COLO829 (cell line): ENCODE measurements around the gene IGF1.

ENCODE experiments used
- DNase-seq: peaks from one replicate; pipeline ENCODE4 v3.0.0; 2012; ENCODE audit warnings: low spot score

IGF1 gene

GRCh38 chr12:102480406-102480805 is at the start of gene IGF1:
Gene IGF1 (minus strand): TSS chr12:102480563. CDS start chr12:102480381, 182 bp downstream.
- no peak for DNase-seq

DNA sequence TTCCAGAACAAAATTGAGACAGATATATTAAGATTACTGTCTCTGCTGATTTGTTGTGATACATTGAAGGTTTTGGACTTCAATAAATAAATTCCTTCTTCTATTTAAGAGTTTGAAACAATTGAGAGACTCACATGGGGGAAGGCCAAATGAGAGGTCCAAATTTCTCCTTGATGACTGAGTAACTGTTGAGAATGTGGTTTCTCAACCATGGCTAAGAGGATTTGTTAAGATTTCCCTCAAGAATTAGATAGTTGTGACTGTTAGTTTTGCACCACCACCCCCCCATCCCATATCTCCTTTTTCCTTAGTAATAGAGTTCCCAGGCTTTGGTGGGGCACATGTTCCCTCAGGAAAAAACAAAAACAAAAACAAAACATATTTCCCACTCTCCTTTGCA is 47.7 kb upstream of the IGF1 start:
- no peak for DNase-seq

- DNase-seq, result no peak
These were observed 46.9 kb upstream of the IGF1 start for GRCh38 chr12:102527171-102527720.

GRCh38 chr12:102526656-102527055 is 46.3 kb upstream of the IGF1 start:
- DNase-seq, result no peak

DNA sequence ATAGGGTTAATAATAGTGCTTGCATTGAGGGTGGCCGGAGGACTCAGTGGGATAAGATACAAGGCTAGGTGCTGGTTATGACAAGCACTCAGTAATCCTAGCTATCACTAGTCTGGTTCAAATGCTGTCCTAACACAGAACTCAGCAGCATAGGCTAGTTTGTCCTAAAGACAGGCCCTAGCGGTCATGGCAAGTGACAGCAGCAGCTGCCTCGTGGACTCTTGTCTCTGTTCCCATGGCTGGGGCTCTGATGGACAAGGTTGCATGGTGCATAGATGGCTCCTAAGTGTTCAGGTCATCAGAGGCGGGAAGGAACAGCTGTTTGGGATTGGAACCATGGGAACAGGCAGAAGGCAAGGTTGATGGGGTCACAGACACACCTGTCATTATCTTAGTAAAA is 42.4 kb upstream of the IGF1 start:
- no peak for DNase-seq

DNA sequence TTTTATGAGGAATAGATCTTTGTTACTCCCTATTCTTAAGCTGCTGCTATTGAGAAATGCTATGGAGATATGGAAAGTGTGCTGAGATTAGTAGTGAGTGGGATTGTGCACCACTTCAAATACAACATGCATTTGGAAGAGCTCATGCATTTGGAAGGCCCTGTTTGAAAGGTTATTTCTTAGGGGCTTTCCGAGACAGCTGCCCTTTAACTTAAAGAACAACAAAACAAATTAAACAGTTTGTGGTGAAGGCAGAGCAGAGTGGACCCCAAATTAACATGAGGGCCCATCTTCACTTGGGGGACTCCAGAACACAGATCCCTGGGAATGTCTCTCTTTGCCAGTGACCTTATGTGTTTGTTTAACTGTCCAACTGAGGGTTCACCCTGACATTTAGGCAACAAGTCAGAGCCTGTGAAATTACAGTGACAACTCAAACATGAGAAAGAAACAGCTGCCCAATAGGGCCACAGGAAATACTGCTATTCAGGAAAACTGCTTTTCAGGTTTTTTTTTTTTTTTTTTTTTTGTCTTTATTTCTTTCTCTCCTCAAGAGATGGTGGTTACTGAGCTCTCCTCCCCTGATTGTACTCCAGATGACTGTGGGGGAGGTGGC is 41.4 kb upstream of the IGF1 start:
- no peak for DNase-seq

- DNase-seq, result no peak
These were observed 38.5 kb upstream of the IGF1 start for GRCh38 chr12:102518871-102519270.

- DNase-seq, result no peak
These were observed 34.3 kb upstream of the IGF1 start for GRCh38 chr12:102514696-102515095.

- no peak for DNase-seq
These were observed 33.4 kb upstream of the IGF1 start for GRCh38 chr12:102513739-102514138.

DNA sequence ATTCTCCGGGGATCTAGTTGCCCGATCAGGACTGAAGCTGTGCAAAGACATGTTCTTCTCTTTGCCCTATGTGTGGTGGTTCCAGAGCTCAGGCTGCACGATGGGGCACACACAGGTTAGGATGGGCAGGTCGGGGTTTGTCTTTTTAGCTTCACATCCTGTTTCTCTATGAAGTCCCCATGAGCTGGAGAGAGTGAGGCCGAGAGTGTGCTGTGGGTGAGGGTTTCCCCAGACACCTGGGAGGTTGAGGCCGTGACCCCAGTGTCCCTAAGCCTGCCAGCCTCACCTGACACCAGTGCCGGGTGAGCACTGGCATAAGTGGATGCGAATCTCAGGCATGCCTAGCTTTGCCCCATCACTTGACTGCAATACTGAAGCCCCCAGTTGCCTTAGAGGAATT is 32.9 kb upstream of the IGF1 start:
- no peak for DNase-seq

DNA sequence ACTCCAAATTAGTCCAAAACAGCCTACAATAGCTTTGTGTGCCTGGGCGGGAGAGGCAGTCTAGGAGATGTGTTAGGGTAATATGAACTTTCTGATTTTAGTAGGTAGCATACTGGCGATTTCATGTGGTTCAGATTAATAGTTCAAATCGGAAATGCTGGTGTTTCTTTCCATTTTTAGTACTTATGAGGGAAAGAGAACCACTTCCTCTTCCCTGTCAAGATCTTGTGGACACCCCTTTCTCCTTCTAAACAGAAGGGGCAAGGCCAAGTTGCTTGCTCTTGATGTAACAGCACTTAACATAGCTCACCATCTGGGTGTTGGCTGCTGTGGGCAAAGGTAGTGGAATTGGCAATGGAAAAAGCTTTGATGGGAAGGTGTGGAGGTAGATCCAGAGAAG is 32.2 kb upstream of the IGF1 start:
- DNase-seq, result no peak

DNA sequence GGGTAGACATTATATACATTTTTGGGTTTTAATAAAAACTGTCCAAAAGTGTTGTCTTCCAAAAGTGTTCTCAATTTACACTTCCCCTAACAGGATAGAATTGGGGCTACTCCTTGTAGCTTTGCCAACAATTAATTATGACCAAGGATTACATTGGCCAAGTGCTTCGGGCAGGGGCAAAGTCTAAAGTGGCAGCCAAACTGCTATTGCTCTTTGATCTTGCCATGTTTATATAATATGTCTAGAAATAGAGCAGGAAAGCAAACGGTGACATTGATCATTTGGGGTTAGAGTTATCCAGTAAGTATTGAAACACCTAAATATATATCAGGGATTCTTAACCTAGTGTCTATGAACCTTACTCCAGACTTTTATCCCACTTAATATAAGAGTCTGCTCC is 31.2 kb upstream of the IGF1 start:
- DNase-seq, result no peak

- no peak for DNase-seq
These were observed 30.1 kb upstream of the IGF1 start for GRCh38 chr12:102510463-102510862.

DNA sequence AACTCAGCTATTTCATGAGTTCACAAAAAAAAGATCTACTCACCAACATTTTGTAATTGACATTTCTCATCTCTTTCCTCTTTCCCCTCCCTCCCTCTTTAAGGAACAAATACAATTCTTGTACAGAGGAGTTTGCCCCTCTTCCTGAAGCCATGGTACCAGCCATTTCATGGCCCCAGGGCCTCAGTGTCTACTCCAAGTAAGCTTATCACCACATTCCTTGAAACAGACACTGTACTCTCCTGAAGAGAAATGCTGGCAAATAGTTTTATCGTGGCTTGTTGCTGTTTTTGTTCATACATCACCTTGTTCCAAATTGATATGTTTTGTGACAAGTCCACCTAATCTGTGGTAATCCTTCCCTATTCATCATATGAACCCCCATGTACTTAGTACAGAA is 29.7 kb upstream of the IGF1 start:
- no peak for DNase-seq

DNA sequence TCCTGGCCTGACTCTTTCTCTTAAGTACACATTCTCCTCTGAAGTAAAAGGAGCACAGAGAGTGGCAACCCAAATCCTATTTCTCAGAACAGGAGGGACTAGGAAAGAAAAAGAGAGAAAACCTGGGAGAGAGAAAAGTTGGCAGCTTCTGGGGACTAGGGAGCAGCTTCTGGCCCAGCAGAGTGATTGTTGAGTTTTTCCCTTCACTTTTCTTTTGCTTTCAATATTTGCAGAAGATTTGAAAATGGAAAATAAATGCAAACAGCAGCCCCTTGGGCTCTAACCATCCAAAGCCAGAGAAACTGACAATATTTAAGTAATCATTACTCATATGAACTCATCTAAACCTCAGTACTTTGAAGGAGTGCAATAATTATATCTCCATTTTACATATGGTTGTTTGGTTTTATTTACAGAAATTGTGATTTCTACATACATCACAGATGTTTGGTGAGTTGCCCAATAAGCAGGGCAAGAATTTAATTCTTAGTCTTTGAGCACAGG is 28.8 kb upstream of the IGF1 start:
- no peak for DNase-seq

- no peak for DNase-seq
These were observed 27.7 kb upstream of the IGF1 start for GRCh38 chr12:102508052-102508451.

DNA sequence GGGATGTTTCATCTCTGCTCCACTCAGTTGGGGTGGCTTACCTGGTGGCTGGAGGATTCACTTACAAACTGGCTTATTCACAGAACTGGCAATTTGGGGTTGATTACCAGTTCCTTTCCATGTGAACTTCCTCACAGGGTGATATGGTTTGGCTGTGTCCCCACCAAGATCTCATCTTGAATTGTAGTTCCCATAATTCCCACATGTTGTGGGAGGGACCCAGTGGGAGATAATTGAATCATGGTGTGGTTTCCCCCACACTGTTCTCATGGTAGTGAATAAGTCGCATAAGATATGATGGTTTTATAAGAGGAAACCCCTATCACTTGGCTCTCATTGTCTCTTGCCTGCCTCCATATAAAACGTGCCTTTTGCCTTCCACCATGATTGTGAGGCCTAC is 26.9 kb upstream of the IGF1 start:
- no peak for DNase-seq

- DNase-seq, result no peak
These were observed 24.5 kb upstream of the IGF1 start for GRCh38 chr12:102504871-102505270.

- DNase-seq, result no peak
These were observed 23.9 kb upstream of the IGF1 start for GRCh38 chr12:102504280-102504679.

DNA sequence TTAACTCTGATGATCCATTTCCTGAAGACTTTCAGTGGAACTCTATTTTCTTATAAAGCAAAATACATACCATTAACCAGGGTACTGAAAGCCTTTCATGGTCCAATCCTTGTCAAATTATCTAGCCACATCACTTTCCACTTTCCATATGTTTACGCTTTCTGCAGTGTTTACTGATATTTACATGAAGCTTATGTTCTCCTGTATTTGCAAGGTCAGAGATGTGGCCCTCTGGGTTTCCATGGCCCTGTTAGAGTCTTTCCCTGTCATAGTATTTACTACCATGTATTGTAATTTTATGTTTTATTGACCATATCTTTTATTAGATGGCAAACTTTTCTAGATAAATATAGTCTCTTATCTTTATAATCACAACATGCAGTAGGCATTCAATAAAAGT is 23.5 kb upstream of the IGF1 start:
- no peak for DNase-seq

DNA sequence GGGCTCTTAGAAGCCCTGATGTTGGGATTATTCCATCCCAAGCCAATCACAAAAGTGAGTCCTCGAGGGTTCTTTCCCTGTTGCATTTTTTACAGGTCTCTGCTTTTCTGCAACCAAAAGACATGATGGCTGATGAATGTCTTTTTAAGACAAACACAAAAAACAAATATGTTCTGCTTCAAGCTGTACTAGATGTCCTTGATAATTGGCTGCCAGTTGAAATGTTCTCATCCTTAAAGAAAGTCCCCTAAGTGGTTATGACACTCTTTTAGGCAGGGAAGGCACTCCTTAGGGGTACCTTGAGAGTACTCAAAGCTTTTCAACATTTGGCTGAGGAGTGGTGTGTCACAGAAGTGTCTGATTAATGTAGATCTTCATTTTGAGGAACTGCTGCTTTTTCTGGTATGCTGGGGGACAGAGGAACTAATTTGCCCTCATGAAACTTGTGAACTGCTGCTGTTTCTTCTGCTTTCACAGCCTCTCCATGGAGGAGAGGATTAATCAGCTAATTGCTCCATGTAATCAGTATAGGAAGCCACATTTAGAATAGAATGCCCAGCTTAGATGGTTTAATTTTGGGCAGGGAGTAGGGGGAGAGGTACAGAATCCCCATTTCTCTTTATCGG is 22.8 kb upstream of the IGF1 start:
- DNase-seq, result no peak

DNA sequence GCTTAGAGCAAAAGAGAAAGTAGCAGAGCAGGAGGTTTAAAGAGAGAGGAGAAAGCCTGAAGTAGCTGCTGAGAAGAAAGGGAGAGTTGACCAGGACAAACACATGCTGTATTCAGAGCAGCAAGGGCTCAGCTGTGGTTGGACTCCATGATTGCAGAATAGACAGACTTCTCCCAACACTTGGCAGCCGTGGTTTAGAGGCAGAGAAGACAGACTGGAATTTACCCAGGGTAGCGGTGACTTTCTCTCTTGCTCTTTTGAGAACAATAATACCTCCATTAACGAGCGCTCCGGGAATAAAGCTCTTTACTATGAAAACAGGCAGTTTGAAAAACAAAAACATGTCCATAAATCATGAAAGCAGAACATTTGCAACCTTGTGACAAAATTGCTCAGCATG is 21.4 kb upstream of the IGF1 start:
- no peak for DNase-seq

DNA sequence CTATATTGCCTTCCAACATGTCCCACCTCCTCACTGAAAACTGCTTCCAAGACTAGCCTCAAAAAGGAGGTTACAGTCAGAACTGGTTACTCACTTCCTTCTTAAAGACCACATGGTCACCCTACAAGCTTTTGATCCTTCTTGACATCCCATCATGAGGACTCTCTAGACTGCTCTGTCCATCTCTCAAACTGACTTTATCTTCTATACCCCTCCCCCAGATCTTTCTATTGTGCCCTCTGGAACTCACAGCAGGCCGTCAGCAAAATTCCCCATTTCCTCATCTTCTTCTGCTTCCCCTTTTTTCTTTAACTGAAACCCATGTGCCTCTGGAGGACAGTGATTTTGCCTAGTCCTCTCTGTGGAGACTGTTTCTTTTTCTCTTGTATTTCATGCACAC is 18.1 kb upstream of the IGF1 start:
- no peak for DNase-seq

- no peak for DNase-seq
These were observed 17.4 kb upstream of the IGF1 start for GRCh38 chr12:102497743-102498142.
